ENCODE data around the gene ETFB. TPM values are rescaled to one million over a fixed set of nuclear protein-coding genes. Genes with fewer than 3 reads are reported as not detected.

The ETFB gene
- total and polyA plus RNA-seq, 9 of the 15 experiments (the other 6 are each of a cell fraction or from before 2014, with no cell fraction given) = 18.1 to 143 (median 96.1) TPM

DNA sequence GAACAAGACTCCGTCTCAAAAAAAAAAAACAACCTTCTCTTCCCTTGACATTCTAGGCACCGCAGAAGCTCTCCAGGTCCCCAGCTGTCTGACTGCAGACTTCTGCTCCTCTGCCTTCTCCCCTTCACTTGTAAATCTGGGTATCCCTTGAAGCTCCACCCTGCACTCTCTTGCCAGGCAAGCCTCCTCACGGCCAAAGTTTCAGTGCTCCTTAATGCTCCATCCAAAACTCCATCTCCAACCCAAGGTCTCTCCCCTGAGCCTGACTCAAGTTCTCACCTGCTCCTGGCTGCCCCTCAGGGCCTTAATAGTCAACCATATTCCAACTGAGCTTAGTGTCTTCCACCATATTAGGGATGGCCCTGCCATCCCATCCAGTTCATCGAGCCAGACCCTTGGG, 4.0 kb upstream of the ETFB start:
- Histone ChIP-seq H3K27ac (ENCODE audit: extremely low read depth, low read depth, low read length) (no peak overlapping the region), H3K36me3 (ENCODE audit: control insufficient read depth, insufficient read depth, low read length) (no peaks in the 10 kb centered on the region), H3K79me2 (ENCODE audit: control insufficient read depth, insufficient read depth, low read length) (peaks cover 31% of the 10 kb centered on the region), H3K4me2 (ENCODE audit: insufficient read depth, low read length) (no peak overlapping the region), H3K4me3 (no peak overlapping the region), H3K9me3 (replicated peaks; ENCODE audit: control insufficient read depth, insufficient read depth, low read depth, low read length) (no peaks in the 10 kb centered on the region), H3K27me3 (ENCODE audit: control insufficient read depth in 2 of 2, insufficient read depth in 2 of 2, low read length in 2 of 2) (no peaks in the 10 kb centered on the region), H4K20me1 (replicated peaks; ENCODE audit: control insufficient read depth, insufficient read depth, low read length) (no peaks in the 10 kb centered on the region), H3K9ac (ENCODE audit: insufficient read depth in 1 of 2, low read depth in 2 of 2, low read length in 2 of 2) (no peak overlapping the region; a peak in 1 of 4 replicates), H3K9me1 (ENCODE audit: control insufficient read depth, insufficient read depth, low read length) (no peaks in the 10 kb centered on the region), H3K4me1 (replicated peaks in 1 of 2; ENCODE audit: control insufficient read depth in 2 of 2, insufficient read depth in 2 of 2, low read length in 2 of 2) (peaks cover 20 to 42% of the 10 kb centered on the region in 2 experiments), H2AFZ (ENCODE audit: low read depth, low read length) (no peak overlapping the region)
- ChIA-PET POLR2A (interaction anchor here (0.7 to 0.9 kb wide), 2 partner anchors 12 to 15 kb away, joined by 3 read pairs; no protein-coding TSS in a partner anchor), CTCF (ENCODE audit: low intra/inter-chr PET ratio) (no interaction called here)
- ATAC-seq (no peak), FAIRE-seq (no peak), DNase-seq (ENCODE audit: extremely low read depth in 1 of 4, low spot score in 3 of 4) (no peak)
- in situ Hi-C loops (cut with MboI) = no loop called here
- TF ChIP-seq TEAD4 (IDR thresholded peaks at IDR 0.05; ENCODE audit: low read length) (no peak), TEAD4 (CRISPR knock-in tag; IDR thresholded peaks at IDR 0.05; ENCODE audit: borderline replicate concordance) (no peak), EP400 (IDR thresholded peaks at IDR 0.05) (no peak), DIDO1 (tag; IDR thresholded peaks at IDR 0.05; ENCODE audit: low read depth) (no peak), IRF2 (CRISPR knock-in tag; IDR thresholded peaks at IDR 0.05) (no peak), MYNN (IDR thresholded peaks at IDR 0.05) (no peak), MYNN (CRISPR knock-in tag; IDR thresholded peaks at IDR 0.05) (no peak), MAFK (IDR thresholded peaks at IDR 0.05; ENCODE audit: low read length) (no peak), PTRF (tag; IDR thresholded peaks at IDR 0.05) (no peak), MYC (IDR thresholded peaks at IDR 0.05; ENCODE audit: low read depth, low read length) (no peak), MYC (CRISPR knock-in tag; IDR thresholded peaks at IDR 0.05; ENCODE audit: borderline replicate concordance, low read depth) (no peak), CBFA2T2 (conservative IDR thresholded peaks at IDR 0.05) (no peak)
- TF ChIP-seq, protein P1, sequence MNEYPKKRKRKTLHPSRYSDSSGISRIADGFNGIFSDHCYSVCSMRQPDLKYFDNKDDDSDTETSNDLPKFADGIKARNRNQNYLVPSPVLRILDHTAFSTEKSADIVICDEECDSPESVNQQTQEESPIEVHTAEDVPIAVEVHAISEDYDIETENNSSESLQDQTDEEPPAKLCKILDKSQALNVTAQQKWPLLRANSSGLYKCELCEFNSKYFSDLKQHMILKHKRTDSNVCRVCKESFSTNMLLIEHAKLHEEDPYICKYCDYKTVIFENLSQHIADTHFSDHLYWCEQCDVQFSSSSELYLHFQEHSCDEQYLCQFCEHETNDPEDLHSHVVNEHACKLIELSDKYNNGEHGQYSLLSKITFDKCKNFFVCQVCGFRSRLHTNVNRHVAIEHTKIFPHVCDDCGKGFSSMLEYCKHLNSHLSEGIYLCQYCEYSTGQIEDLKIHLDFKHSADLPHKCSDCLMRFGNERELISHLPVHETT (CRISPR knock-in tag; conservative IDR thresholded peaks at IDR 0.05 in 1 of 2, IDR thresholded peaks at IDR 0.05 in 1 of 2) = no peak
- 59% methylated on average over 4 of the region's 4 CpGs for WGBS (ENCODE audit: insufficient coverage, low coverage, missing lambda C conversion rate)
- no TSS peak for BruUV-seq (replicated peaks)
- intact Hi-C loops (cut with micrococcal nuclease) = no loop called here

Data from K562 (cell line).